ENCODE measurements around the gene ABCA6. TPM values are rescaled to one million over a fixed set of nuclear protein-coding genes. Genes with fewer than 3 reads are reported as not detected.

ABCA6 gene
- total RNA-seq, 6 experiments from 2014 or later: 0.07 TPM; not detected in 5

DNA sequence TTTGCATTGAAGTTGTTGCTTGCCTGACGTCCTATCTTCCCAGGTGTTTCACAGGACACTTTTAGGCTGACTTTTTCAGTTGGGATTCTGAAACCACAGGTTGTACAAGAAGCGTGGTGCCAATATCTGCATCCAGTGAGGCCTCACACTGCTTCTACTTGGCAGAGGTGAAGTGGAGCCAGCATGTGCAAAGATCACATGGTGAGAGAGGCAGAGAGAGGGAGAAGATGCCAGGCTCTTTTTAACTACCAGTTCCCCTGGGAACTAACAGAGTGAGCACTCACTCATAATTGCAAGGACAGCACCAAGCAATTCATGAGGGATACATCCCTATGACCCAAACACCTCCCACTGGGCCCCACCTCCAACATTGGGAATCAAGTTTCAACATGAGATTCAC is 5.8 kb upstream of the ABCA6 start:
- H3K4me3 Mint-ChIP-seq: no peak overlapping the region
- no peaks in the 10 kb centered on the region for H3K36me3 Mint-ChIP-seq (ENCODE audit: low read depth)
- H3K9me3 Mint-ChIP-seq: no peaks in the 10 kb centered on the region
- H3K4me1 Mint-ChIP-seq (ENCODE audit: low read depth): no peaks in the 10 kb centered on the region; the same call in 1 of the 2 replicates
- DNase-seq: no peak
- H3K27me3 Mint-ChIP-seq (ENCODE audit: insufficient read depth): no peaks in the 10 kb centered on the region; the same call in 1 of the 2 replicates
- H3K27ac Mint-ChIP-seq: no peak overlapping the region
- TF ChIP-seq, protein P1, sequence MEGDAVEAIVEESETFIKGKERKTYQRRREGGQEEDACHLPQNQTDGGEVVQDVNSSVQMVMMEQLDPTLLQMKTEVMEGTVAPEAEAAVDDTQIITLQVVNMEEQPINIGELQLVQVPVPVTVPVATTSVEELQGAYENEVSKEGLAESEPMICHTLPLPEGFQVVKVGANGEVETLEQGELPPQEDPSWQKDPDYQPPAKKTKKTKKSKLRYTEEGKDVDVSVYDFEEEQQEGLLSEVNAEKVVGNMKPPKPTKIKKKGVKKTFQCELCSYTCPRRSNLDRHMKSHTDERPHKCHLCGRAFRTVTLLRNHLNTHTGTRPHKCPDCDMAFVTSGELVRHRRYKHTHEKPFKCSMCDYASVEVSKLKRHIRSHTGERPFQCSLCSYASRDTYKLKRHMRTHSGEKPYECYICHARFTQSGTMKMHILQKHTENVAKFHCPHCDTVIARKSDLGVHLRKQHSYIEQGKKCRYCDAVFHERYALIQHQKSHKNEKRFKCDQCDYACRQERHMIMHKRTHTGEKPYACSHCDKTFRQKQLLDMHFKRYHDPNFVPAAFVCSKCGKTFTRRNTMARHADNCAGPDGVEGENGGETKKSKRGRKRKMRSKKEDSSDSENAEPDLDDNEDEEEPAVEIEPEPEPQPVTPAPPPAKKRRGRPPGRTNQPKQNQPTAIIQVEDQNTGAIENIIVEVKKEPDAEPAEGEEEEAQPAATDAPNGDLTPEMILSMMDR (IDR thresholded peaks at IDR 0.05): no peak

DNA sequence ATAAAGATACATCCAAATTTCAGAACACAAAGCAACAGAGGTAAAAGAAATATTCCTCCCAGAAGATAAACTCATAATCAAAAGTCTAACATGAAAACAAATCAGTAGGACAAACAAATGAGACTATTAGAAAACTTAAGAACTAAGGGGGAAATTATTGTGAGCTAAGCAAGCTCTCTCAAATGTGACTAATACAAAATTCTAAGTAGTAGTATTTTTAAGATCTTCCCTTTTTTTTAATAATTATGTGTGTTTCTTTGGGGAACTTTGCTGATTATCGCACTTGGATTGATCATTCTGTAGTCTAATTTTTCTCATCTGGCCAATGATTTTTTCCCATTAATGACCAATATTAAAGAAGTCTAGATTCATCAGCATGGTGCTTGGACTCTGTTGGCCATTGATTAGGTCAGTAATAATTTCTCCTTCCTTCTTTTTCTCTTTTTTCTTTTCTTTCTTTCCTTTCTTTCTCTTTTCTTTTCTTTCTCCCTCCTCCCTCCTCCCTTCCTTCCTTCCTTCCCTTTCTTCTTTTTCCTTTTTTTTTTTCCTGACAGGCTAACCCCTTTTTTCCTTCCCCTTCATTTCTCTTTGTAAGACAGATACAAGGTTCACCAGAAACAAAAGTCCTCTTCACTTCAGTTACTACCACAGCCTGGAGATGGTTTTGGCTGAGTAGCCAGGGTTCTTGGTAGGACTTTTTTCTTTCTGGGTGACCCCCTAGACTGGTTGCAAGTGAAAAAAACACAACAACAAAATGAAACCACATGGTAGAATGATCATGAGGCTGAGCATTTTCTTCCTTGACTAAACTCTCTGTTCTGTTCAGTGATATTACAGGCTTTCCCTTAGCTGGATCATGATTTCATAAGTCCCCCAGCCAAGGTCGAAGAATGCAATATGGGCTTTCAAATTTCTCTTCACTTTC is 2.9 kb upstream of the ABCA6 start:
- TF ChIP-seq, protein P1 (IDR thresholded peaks at IDR 0.05): no peak
- H3K27ac Mint-ChIP-seq: no peak overlapping the region
- H3K36me3 Mint-ChIP-seq (ENCODE audit: low read depth): no peaks in the 10 kb centered on the region
- no peaks in the 10 kb centered on the region for H3K9me3 Mint-ChIP-seq
- no peak for DNase-seq
- H3K4me3 Mint-ChIP-seq: no peak overlapping the region
- no peaks in the 10 kb centered on the region for H3K27me3 Mint-ChIP-seq (ENCODE audit: insufficient read depth)
- peaks cover 6% of the 10 kb centered on the region; the same call in 1 of the 2 replicates for H3K4me1 Mint-ChIP-seq (ENCODE audit: low read depth)

- no peaks in the 10 kb centered on the region for H3K27me3 Mint-ChIP-seq (ENCODE audit: insufficient read depth)
- no peak overlapping the region for H3K27ac Mint-ChIP-seq
- peaks cover 6% of the 10 kb centered on the region; the same call in 1 of the 2 replicates for H3K4me1 Mint-ChIP-seq (ENCODE audit: low read depth)
- no peak overlapping the region for H3K4me3 Mint-ChIP-seq
- TF ChIP-seq, protein P1 (IDR thresholded peaks at IDR 0.05): no peak
- H3K9me3 Mint-ChIP-seq: no peaks in the 10 kb centered on the region
- DNase-seq: no peak
- no peaks in the 10 kb centered on the region for H3K36me3 Mint-ChIP-seq (ENCODE audit: low read depth)
Measured at GRCh38 chr17:69143683-69144231, 2.1 kb upstream of the ABCA6 start.

DNA sequence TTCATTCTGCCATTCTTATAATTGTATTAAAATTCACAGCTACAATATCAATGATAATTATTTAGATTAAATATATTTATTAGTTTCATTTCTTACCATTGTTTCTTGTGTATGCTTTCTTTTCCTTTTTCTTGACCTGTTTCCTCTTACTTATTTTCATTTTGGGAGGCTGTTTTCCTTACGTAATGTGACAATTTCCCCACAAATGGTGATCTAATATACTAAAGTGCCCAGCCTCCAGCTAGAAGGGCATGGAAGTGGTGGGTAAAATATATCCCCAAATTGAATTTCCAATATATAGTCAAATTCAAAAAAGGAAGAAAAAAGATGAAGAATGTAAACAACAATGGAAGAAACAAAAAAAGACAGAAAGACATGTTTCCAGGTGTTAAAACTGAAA is 1.5 kb upstream of the ABCA6 start:
- Mint-ChIP-seq H3K27ac (no peak overlapping the region), H3K4me3 (no peak overlapping the region), H3K4me1 (ENCODE audit: low read depth) (peaks cover 6% of the 10 kb centered on the region; the same call in 1 of the 2 replicates), H3K36me3 (ENCODE audit: low read depth) (no peaks in the 10 kb centered on the region), H3K27me3 (ENCODE audit: insufficient read depth) (no peaks in the 10 kb centered on the region), H3K9me3 (no peaks in the 10 kb centered on the region)
- DNase-seq: no peak
- TF ChIP-seq, protein P1 (IDR thresholded peaks at IDR 0.05): no peak

DNA sequence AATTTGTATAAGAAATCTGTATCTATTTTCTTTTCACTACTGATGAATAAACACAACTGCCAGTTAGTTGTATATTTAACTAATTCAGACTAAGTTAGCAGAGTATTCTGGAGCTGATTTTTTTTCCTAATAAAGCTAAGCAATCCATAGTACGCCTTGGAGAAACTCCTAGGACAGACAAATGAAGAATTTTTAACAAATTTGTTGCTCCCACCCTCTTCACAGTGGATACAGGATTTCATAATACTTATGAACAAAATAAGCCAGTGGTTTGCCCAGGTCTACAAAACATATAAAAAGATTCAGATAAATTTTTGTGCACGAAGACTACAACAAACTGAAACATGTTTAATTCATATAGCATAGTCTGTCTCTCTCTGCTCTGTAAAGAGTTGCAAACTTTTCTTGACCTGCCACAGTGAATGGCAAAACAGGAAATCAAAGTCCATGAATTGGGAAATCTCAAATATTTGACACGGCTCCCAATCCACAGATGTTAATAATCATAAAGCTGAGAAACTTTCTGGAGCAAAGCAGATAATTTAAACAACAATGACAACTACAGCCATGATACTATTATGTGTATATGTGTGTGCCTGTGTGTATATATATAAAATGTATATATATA is 594 bp upstream of the ABCA6 start:
- TF ChIP-seq, protein P1 (IDR thresholded peaks at IDR 0.05): no peak
- Mint-ChIP-seq H3K27me3 (ENCODE audit: insufficient read depth) (no peaks in the 10 kb centered on the region), H3K27ac (peak overlapping the region; percentile 37; the same call in 1 of the 2 replicates), H3K4me3 (no peak overlapping the region), H3K4me1 (ENCODE audit: low read depth) (peaks cover 6% of the 10 kb centered on the region; the same call in 1 of the 2 replicates), H3K9me3 (no peaks in the 10 kb centered on the region), H3K36me3 (ENCODE audit: low read depth) (no peaks in the 10 kb centered on the region)
- no peak for DNase-seq
